ENCODE data around the gene PTPRK. TPM values are rescaled to one million over a fixed set of nuclear protein-coding genes. Genes with fewer than 3 reads are reported as not detected.
A peak's percentile ranks its signal among the peaks of the same experiment; 100 is the strongest.

The PTPRK gene
- total RNA-seq, 1 experiment from 2014 or later, result 53.8 TPM

DNA sequence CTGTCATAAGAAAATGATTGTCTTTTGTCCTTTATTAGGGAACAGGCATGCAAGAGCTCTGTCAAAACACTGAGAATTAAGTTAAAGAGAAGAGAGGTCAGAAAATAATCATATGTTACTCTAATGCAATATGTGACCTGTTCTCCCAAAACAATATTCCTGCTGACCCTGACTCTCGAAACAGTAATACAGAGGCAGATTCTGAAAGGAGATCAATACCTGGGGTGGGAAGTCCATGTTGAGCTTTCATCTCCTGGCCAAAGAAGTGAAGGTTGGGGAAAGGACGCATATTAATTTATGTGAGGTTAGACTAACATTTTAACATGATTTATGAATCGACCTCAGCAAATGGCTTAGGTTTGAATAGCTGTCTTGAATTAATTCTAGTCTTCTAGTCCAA, 243.0 kb downstream of the PTPRK start:
- ChIA-PET POLR2A (ENCODE audit: unreplicated experiment) (interaction anchor here (0.5 to 0.7 kb wide), 4 partner anchors 91 to 338 kb away, joined by 3 to 15 read pairs (median 4); no protein-coding TSS in a partner anchor), CTCF (no interaction called here)
- H3K4me2 ChIP-seq (ENCODE audit: low read length), result no peak overlapping the region
- H3K4me3 ChIP-seq (ENCODE audit: low read length), result no peak overlapping the region
- DNase-seq, result no peak
- H3K9me3 ChIP-seq (ENCODE audit: low read length), result no peaks in the 10 kb centered on the region
- no peak overlapping the region for H3K9ac ChIP-seq (ENCODE audit: low read length)
- intact Hi-C loops (cut with micrococcal nuclease), result no loop called here
- H3K36me3 ChIP-seq (ENCODE audit: low read depth, low read length), result no peaks in the 10 kb centered on the region
- no TSS peak for BruUV-seq (replicated peaks)
- no peak overlapping the region for H3K27ac ChIP-seq (ENCODE audit: low read length)
- H3F3A ChIP-seq (ENCODE audit: low read length, unreplicated experiment), result peaks cover 7% of the 10 kb centered on the region
- no peaks in the 10 kb centered on the region for H3K27me3 ChIP-seq (ENCODE audit: low read length)
- no peaks in the 10 kb centered on the region for H4K20me1 ChIP-seq (ENCODE audit: low read length)
- TF ChIP-seq EZH2phosphoT487 (IDR thresholded peaks at IDR 0.05; ENCODE audit: borderline replicate concordance, low read length) (no peak), EZH2 (IDR thresholded peaks at IDR 0.05; ENCODE audit: low read length, unreplicated experiment) (no peak)
- TF ChIP-seq, protein P1, sequence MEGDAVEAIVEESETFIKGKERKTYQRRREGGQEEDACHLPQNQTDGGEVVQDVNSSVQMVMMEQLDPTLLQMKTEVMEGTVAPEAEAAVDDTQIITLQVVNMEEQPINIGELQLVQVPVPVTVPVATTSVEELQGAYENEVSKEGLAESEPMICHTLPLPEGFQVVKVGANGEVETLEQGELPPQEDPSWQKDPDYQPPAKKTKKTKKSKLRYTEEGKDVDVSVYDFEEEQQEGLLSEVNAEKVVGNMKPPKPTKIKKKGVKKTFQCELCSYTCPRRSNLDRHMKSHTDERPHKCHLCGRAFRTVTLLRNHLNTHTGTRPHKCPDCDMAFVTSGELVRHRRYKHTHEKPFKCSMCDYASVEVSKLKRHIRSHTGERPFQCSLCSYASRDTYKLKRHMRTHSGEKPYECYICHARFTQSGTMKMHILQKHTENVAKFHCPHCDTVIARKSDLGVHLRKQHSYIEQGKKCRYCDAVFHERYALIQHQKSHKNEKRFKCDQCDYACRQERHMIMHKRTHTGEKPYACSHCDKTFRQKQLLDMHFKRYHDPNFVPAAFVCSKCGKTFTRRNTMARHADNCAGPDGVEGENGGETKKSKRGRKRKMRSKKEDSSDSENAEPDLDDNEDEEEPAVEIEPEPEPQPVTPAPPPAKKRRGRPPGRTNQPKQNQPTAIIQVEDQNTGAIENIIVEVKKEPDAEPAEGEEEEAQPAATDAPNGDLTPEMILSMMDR (conservative IDR thresholded peaks at IDR 0.05; ENCODE audit: low read depth, low read length), result no peak
- peaks cover 12% of the 10 kb centered on the region; the same call in 1 of the 2 replicates for H3K79me2 ChIP-seq (ENCODE audit: low read length)
- H3K4me1 ChIP-seq (ENCODE audit: insufficient read depth, low read length), result peaks cover 21% of the 10 kb centered on the region
- no peak overlapping the region for H2AFZ ChIP-seq (ENCODE audit: low read length)
- ATAC-seq, result no peak
- H3K9me2 ChIP-seq (replicated peaks; ENCODE audit: low read length), result no peaks in the 10 kb centered on the region

DNA sequence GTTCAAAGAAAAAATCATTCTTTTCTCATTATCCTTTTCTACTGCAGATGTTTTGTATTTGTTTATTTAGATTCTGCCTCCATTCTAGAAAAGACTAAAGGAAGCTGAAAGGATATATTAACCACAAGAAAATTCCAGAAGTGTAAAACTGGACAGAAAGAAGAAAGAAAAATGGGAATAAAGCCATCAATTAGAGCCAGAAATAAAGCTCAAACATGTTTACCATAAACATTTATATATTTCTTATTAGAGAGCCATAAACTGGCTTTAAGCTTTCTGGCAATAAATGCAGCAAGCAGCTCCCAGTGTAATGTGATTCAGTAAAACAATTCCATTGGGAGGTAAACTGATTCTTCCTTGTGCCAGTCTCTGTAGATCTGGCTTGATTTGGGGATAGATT, 244.1 kb downstream of the PTPRK start:
- intact Hi-C loops (cut with micrococcal nuclease), result no loop called here
- Histone ChIP-seq H3K27ac (ENCODE audit: low read length) (no peak overlapping the region), H3K4me3 (ENCODE audit: low read length) (no peak overlapping the region), H3K9me3 (ENCODE audit: low read length) (no peaks in the 10 kb centered on the region), H3K9me2 (replicated peaks; ENCODE audit: low read length) (no peaks in the 10 kb centered on the region), H3K9ac (ENCODE audit: low read length) (no peak overlapping the region), H4K20me1 (ENCODE audit: low read length) (no peaks in the 10 kb centered on the region), H3K36me3 (ENCODE audit: low read depth, low read length) (no peaks in the 10 kb centered on the region), H3F3A (ENCODE audit: low read length, unreplicated experiment) (peaks cover 7% of the 10 kb centered on the region), H3K79me2 (ENCODE audit: low read length) (peaks cover 12% of the 10 kb centered on the region; the same call in 1 of the 2 replicates), H3K4me1 (ENCODE audit: insufficient read depth, low read length) (peaks cover 21% of the 10 kb centered on the region), H3K27me3 (ENCODE audit: low read length) (no peaks in the 10 kb centered on the region), H2AFZ (ENCODE audit: low read length) (no peak overlapping the region), H3K4me2 (ENCODE audit: low read length) (no peak overlapping the region)
- ATAC-seq (no peak), DNase-seq (no peak)
- no TSS peak for BruUV-seq (replicated peaks)
- CTCF ChIA-PET, result no interaction called here
- POLR2A ChIA-PET (ENCODE audit: unreplicated experiment), result no interaction called here
- TF ChIP-seq EZH2phosphoT487 (IDR thresholded peaks at IDR 0.05; ENCODE audit: borderline replicate concordance, low read length), result no peak
- TF ChIP-seq, protein P1 (conservative IDR thresholded peaks at IDR 0.05; ENCODE audit: low read depth, low read length), result no peak
- TF ChIP-seq EZH2 (IDR thresholded peaks at IDR 0.05; ENCODE audit: low read length, unreplicated experiment), result no peak

DNA sequence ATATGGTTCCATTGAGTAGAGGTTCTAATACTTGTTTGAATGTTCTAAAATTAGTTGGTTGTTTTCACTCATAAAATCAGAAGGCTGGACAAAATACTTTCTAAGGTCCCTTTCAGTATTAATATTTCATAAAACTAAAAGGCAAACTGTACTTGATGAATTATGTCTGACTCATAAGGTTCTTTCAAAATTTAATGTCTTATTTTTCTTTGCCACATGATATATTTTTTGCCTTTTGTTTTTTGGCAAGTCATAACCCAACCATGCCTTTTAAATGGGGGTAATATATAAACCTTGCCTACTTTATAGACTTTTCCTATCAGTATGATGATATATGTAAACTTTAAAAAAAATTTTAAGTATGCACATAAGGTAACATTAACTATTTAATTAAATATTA, 244.7 kb downstream of the PTPRK start:
- TF ChIP-seq, protein P1 (conservative IDR thresholded peaks at IDR 0.05; ENCODE audit: low read depth, low read length), result no peak
- TF ChIP-seq EZH2 (IDR thresholded peaks at IDR 0.05; ENCODE audit: low read length, unreplicated experiment), result no peak
- no peak for TF ChIP-seq EZH2phosphoT487 (IDR thresholded peaks at IDR 0.05; ENCODE audit: borderline replicate concordance, low read length)
- peak overlapping the region; percentile 80 for H3K27ac ChIP-seq (ENCODE audit: low read length)
- DNase-seq, result peak; percentile 44

More for the DNA sequence above, 244.7 kb downstream of the PTPRK start:
- H3K36me3 ChIP-seq (ENCODE audit: low read depth, low read length), result no peaks in the 10 kb centered on the region
- no peaks in the 10 kb centered on the region for H3K27me3 ChIP-seq (ENCODE audit: low read length)
- no peaks in the 10 kb centered on the region for H3K9me2 ChIP-seq (replicated peaks; ENCODE audit: low read length)
- POLR2A ChIA-PET (ENCODE audit: unreplicated experiment), result no interaction called here
- H3K9ac ChIP-seq (ENCODE audit: low read length), result no peak overlapping the region
- peak overlapping the region; percentile 23; the same call in 1 of the 2 replicates for H3K4me3 ChIP-seq (ENCODE audit: low read length)
- no peaks in the 10 kb centered on the region for H4K20me1 ChIP-seq (ENCODE audit: low read length)
- H3K79me2 ChIP-seq (ENCODE audit: low read length), result peaks cover 15% of the 10 kb centered on the region; the same call in 1 of the 2 replicates
- H3K4me1 ChIP-seq (ENCODE audit: insufficient read depth, low read length), result peaks cover 21% of the 10 kb centered on the region
- H3K9me3 ChIP-seq (ENCODE audit: low read length), result no peaks in the 10 kb centered on the region
- peaks cover 7% of the 10 kb centered on the region for H3F3A ChIP-seq (ENCODE audit: low read length, unreplicated experiment)
- peak; percentile 67 for ATAC-seq
- H3K4me2 ChIP-seq (ENCODE audit: low read length), result peak overlapping the region; percentile 68
- CTCF ChIA-PET, result no interaction called here
- intact Hi-C loops (cut with micrococcal nuclease), result no loop called here
- no peak overlapping the region for H2AFZ ChIP-seq (ENCODE audit: low read length)
- no TSS peak for BruUV-seq (replicated peaks)

Measured in PC-3 (cell line).